ENCODE data around the gene DMGDH.

Gene DMGDH

GRCh38 chr5:79076819-79077218, 7.3 kb upstream of the DMGDH start:
- Histone ChIP-seq H3K4me3 (replicated peaks; ENCODE audit: low read depth, low read length) (no peak overlapping the region), H3K27me3 (replicated peaks; ENCODE audit: control insufficient read depth, insufficient read depth, low read length) (no peaks in the 10 kb centered on the region), H3K36me3 (ENCODE audit: control insufficient read depth, insufficient read depth, low read length) (no peaks in the 10 kb centered on the region)
- TF ChIP-seq CTCF (IDR thresholded peaks at IDR 0.05; ENCODE audit: insufficient read depth, low read length, poor library complexity, severe bottlenecking): no peak
- DNase-seq (ENCODE audit: extremely low read depth, insufficient read length): no peak

- no peak overlapping the region for H3K4me3 ChIP-seq (replicated peaks; ENCODE audit: low read depth, low read length)
- no peaks in the 10 kb centered on the region for H3K27me3 ChIP-seq (replicated peaks; ENCODE audit: control insufficient read depth, insufficient read depth, low read length)
- DNase-seq (ENCODE audit: extremely low read depth, insufficient read length): no peak
- no peaks in the 10 kb centered on the region for H3K36me3 ChIP-seq (ENCODE audit: control insufficient read depth, insufficient read depth, low read length)
- peak; percentile 25 for TF ChIP-seq CTCF (IDR thresholded peaks at IDR 0.05; ENCODE audit: insufficient read depth, low read length, poor library complexity, severe bottlenecking)
Observed at GRCh38 chr5:79075646-79076426, 6.4 kb upstream of the DMGDH start.

GRCh38 chr5:79074641-79075040, 5.2 kb upstream of the DMGDH start:
- no peak for TF ChIP-seq CTCF (IDR thresholded peaks at IDR 0.05; ENCODE audit: insufficient read depth, low read length, poor library complexity, severe bottlenecking)
- DNase-seq (ENCODE audit: extremely low read depth, insufficient read length): no peak
- Histone ChIP-seq H3K36me3 (ENCODE audit: control insufficient read depth, insufficient read depth, low read length) (no peaks in the 10 kb centered on the region), H3K27me3 (replicated peaks; ENCODE audit: control insufficient read depth, insufficient read depth, low read length) (no peaks in the 10 kb centered on the region), H3K4me3 (replicated peaks; ENCODE audit: low read depth, low read length) (no peak overlapping the region)

GRCh38 chr5:79070350-79070667, 835 bp upstream of the DMGDH start:
- H3K4me3 ChIP-seq (replicated peaks; ENCODE audit: low read depth, low read length): no peak overlapping the region
- TF ChIP-seq CTCF (IDR thresholded peaks at IDR 0.05; ENCODE audit: insufficient read depth, low read length, poor library complexity, severe bottlenecking): no peak
- no peaks in the 10 kb centered on the region for H3K36me3 ChIP-seq (ENCODE audit: control insufficient read depth, insufficient read depth, low read length)
- DNase-seq (ENCODE audit: extremely low read depth, insufficient read length): no peak
- no peaks in the 10 kb centered on the region for H3K27me3 ChIP-seq (replicated peaks; ENCODE audit: control insufficient read depth, insufficient read depth, low read length)

- no peaks in the 10 kb centered on the region for H3K27me3 ChIP-seq (replicated peaks; ENCODE audit: control insufficient read depth, insufficient read depth, low read length)
- no peaks in the 10 kb centered on the region for H3K36me3 ChIP-seq (ENCODE audit: control insufficient read depth, insufficient read depth, low read length)
- no peak for TF ChIP-seq CTCF (IDR thresholded peaks at IDR 0.05; ENCODE audit: insufficient read depth, low read length, poor library complexity, severe bottlenecking)
- DNase-seq (ENCODE audit: extremely low read depth, insufficient read length): no peak
- no peak overlapping the region for H3K4me3 ChIP-seq (replicated peaks; ENCODE audit: low read depth, low read length)
Observed at GRCh38 chr5:79062436-79062835, 7.0 kb downstream of the DMGDH start.

- TF ChIP-seq CTCF (IDR thresholded peaks at IDR 0.05; ENCODE audit: insufficient read depth, low read length, poor library complexity, severe bottlenecking): no peak
- Histone ChIP-seq H3K27me3 (replicated peaks; ENCODE audit: control insufficient read depth, insufficient read depth, low read length) (no peaks in the 10 kb centered on the region), H3K4me3 (replicated peaks; ENCODE audit: low read depth, low read length) (no peak overlapping the region), H3K36me3 (ENCODE audit: control insufficient read depth, insufficient read depth, low read length) (no peaks in the 10 kb centered on the region)
- DNase-seq (ENCODE audit: extremely low read depth, insufficient read length): no peak
Observed at GRCh38 chr5:79059674-79060073, 9.8 kb downstream of the DMGDH start.
